ENCODE measurements around the gene INHBE.

The INHBE gene

GRCh38 chr12:57477710-57478681, 22.9 kb downstream of the INHBE start:
- TF ChIP-seq SIN3A (IDR thresholded peaks at IDR 0.05; ENCODE audit: borderline replicate concordance, insufficient read depth, low read length) (peak; percentile 19; the same call in 1 of the 2 replicates), FOXP2 (optimal IDR thresholded peaks at IDR 0.05; ENCODE audit: borderline replicate concordance, extremely low read depth, extremely low read length, insufficient read depth) (peak; percentile 42), TAF1 (IDR thresholded peaks at IDR 0.05; ENCODE audit: borderline replicate concordance, insufficient read depth, low read length) (no peak)

DNA sequence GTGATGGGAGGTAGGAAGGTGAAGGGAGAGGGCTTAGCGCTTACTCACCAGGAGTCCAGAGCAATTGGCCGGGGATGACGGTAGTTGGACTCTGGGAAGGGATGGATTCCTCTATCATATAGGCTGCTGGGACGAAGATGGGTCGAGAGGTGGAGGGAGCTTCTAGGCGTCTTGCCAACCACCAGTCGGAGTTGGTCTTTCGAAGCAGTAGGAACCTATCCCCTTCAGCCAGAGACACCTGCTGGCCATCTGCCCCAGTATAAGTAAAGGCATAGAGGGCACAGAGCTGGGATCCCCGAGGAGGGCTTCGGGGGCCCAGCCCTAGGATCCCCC, 23.9 kb downstream of the INHBE start:
- TF ChIP-seq REST (IDR thresholded peaks at IDR 0.05; ENCODE audit: insufficient read depth in 1 of 2, low read depth in 2 of 2, low read length in 2 of 2) = no peak

DNA sequence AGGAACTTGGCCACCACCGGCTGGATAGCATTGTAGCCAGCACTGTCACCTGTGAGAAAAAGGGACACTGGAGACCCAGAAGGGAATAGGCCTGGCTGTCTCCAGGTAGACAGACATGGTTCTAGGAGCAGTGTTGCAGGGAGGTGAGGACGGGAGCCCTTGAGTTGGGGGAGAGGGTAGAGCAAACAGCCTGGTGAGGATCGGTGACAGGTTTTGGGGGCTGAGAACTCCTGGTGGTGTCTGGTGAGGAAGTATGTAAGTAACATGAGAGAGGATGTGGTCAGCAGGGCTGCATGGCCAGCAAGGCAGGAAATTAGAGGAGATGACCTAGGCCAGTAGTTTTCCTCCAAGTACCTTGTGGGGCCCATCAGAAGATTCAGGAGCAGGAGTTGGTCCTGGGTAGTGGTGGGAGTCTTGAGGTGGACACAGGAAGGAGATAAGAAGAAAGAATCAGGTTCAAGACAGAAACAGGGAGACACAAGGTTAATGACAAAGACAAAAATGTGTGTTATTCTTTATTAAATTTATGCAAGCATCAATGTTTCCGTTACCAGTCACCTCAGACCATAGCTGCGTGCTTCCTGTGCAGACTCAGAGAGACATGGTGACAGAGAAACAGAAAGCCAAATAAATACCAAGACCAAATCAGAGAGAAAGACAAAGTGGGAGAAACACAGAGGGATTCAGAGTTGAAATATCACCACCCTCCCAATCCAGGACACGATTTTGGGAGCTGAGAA, 24.4 kb downstream of the INHBE start, which contains the start of gene ARHGAP9:
ARHGAP9 (minus strand) TSS at position 491 of the 740 bp plus-strand sequence; CDS start at position 31, 460 bp downstream.
- TF ChIP-seq TAF1 (IDR thresholded peaks at IDR 0.05; ENCODE audit: borderline replicate concordance, insufficient read depth, low read length) (no peak), REST (IDR thresholded peaks at IDR 0.05; ENCODE audit: insufficient read depth in 1 of 2, low read depth in 2 of 2, low read length in 2 of 2) (no peak), FOXP2 (optimal IDR thresholded peaks at IDR 0.05; ENCODE audit: borderline replicate concordance, extremely low read depth, extremely low read length, insufficient read depth) (no peak), SIN3A (IDR thresholded peaks at IDR 0.05; ENCODE audit: borderline replicate concordance, insufficient read depth, low read length) (no peak), POLR2AphosphoS5 (IDR thresholded peaks at IDR 0.05; ENCODE audit: low read depth, low read length) (no peak)

GRCh38 chr12:57481671-57482070, 26.6 kb downstream of the INHBE start:
- TF ChIP-seq REST (IDR thresholded peaks at IDR 0.05; ENCODE audit: insufficient read depth in 1 of 2, low read depth in 2 of 2, low read length in 2 of 2) (no peak), TAF1 (IDR thresholded peaks at IDR 0.05; ENCODE audit: borderline replicate concordance, insufficient read depth, low read length) (no peak), POLR2AphosphoS5 (IDR thresholded peaks at IDR 0.05; ENCODE audit: low read depth, low read length) (no peak), FOXP2 (optimal IDR thresholded peaks at IDR 0.05; ENCODE audit: borderline replicate concordance, extremely low read depth, extremely low read length, insufficient read depth) (no peak)

DNA sequence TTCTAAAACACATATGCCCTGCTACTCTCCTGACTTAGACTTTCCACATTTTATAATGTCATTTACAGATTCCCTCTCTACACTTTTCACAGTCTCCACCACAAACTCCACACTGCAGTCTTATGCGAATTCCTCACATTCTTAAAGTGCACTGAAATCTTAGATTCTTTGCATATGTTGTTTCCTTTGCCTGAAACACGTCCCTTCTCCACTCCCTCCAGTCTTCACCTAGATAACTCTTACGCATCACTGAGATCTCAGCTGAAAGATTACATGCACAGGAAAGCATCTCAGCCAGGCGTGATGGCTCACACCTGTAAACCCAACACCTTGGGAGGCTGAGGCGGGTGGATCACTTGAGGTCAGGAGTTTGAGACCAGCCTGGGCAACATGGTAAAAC, 28.4 kb downstream of the INHBE start:
- no peak for TF ChIP-seq POLR2AphosphoS5 (IDR thresholded peaks at IDR 0.05; ENCODE audit: low read depth, low read length)

GRCh38 chr12:57485695-57486094, 30.6 kb downstream of the INHBE start:
- TF ChIP-seq TAF1 (IDR thresholded peaks at IDR 0.05; ENCODE audit: borderline replicate concordance, insufficient read depth, low read length) = no peak
- no peak for TF ChIP-seq FOXP2 (optimal IDR thresholded peaks at IDR 0.05; ENCODE audit: borderline replicate concordance, extremely low read depth, extremely low read length, insufficient read depth)

Data from PFSK-1 (cell line).